AG09319 (cell line): ENCODE data around the gene EEIG1.

Source experiments
- DNase-seq: peaks from one replicate; pipeline ENCODE4 v3.0.0-alpha.2; 2010; ENCODE audit warnings: low read depth; ENCODE audit errors: extremely low read depth
- TF ChIP-seq, protein P1 (sequence below): IDR thresholded peaks from 2 replicates; pipeline ENCODE4 v1.5.1; 2011; ENCODE audit warnings: low read depth, mild to moderate bottlenecking, inconsistent platforms, low read length, moderate library complexity

Gene EEIG1

GRCh38 chr9:127968700-127969383, 11.9 kb downstream of the EEIG1 start:
- TF ChIP-seq, protein P1, sequence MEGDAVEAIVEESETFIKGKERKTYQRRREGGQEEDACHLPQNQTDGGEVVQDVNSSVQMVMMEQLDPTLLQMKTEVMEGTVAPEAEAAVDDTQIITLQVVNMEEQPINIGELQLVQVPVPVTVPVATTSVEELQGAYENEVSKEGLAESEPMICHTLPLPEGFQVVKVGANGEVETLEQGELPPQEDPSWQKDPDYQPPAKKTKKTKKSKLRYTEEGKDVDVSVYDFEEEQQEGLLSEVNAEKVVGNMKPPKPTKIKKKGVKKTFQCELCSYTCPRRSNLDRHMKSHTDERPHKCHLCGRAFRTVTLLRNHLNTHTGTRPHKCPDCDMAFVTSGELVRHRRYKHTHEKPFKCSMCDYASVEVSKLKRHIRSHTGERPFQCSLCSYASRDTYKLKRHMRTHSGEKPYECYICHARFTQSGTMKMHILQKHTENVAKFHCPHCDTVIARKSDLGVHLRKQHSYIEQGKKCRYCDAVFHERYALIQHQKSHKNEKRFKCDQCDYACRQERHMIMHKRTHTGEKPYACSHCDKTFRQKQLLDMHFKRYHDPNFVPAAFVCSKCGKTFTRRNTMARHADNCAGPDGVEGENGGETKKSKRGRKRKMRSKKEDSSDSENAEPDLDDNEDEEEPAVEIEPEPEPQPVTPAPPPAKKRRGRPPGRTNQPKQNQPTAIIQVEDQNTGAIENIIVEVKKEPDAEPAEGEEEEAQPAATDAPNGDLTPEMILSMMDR = no peak
- peak; percentile 77 for DNase-seq

DNA sequence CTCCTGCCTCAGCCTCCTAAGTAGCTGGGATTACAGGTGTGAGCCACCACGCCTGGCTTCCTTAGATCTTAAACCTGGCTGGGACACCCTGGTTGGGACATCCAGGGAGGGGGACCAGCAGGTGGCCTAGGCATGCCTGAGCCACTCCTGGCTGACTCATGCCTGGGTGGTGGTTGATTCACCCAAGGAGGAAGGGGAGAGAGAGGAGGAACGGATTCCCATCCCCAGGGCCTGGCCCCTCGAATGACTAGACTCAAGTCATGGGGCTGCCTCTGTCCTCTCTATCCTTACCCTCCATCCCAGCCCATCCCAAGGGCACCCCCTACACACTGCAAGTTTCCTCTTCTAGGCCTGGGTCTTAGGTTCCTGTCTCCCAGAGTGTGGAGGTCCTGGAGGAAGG, 12.7 kb downstream of the EEIG1 start:
- DNase-seq = no peak
- TF ChIP-seq, protein P1 = no peak

DNA sequence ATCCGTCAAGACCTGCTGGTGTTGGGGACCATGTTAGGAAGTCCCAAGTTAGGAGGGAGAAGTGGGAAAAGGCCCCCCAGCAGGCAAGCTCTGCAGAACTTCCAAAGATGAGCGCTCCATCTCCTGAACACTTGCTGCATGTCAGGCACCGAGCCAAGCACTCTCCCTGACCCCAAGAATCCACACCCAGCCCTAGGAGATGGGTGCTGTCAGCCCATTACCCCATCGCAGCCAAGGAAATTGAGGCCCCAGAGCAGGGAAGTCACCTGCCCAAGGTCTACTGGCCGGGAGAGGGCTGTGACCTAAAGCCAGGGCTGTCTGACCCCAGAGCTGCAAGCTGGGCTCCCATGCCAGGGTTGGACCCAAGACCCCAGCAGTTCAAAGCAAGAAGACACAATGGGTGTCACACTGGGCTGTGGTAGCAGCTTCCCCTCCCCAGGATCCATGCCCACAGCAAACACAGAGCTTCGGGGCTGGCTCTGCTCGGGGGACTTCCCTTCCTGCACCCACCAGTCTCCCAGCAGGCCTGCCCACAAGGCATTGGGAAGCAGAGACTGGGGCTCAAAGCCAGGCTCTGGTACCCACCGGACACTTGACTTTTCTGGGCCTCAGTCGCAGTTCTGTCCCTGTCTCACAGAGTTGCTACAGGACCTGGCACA, 13.5 kb downstream of the EEIG1 start:
- DNase-seq = no peak

DNA sequence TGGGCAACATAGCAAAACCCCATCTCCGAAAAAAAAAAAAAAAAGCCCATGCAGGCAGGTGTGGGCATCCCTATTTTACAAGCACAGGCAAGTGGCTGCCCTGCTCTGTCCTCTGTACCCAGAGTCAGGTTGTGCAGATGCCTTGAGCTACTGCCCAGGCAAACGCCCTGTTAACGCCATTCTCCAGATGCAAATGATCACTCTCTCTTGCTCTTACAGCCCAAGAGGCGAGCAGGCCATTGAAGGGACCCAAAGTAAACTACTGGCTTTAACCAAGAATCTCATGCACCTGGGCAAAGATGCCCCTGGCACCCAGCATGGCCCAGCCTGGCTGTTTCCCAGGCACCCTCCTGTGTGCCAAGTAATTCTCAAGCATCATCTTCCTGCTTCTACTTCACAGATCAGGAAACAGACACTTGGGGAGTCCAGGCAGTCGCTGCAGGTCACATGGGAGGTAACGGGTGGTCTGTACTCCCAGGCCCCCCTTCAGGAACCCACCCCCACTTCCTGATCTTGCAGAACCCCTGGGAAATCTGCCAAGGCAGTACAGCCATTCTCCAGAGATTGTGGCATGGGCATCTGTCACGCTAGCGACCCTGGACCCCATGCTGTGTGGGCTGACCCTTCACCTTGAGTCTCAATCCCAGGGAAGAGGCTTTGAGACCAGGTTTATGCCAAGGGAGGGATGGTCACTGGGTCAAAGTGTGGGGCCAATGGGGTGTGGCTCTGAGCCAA, 14.2 kb downstream of the EEIG1 start:
- no peak for DNase-seq
- TF ChIP-seq, protein P1 = no peak

More for the DNA sequence above, 13.5 kb downstream of the EEIG1 start:
- TF ChIP-seq, protein P1 = no peak

DNA sequence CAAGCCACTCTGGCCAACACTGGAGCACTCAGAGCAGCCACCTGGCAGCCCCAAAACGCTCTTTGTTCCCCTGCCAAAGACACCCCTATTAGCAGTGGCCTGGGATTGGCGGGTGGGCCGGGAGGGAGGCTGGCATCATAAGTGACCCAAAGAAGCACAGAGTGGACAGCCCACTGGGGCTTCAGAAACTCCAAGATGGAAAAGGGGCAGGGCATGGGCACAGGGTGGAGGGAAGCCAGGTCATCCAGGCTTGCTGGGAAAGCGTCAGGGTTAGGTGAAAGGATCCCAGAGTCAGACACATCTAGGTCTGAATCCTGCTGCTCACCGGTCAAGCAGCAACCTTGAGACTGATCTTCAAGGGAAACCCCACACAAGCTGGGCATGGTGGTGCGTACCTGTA, 14.8 kb downstream of the EEIG1 start:
- TF ChIP-seq, protein P1 = no peak
- DNase-seq = no peak

- DNase-seq = no peak
Measured at GRCh38 chr9:127963359-127964064, 17.3 kb downstream of the EEIG1 start.

More at GRCh38 chr9:127963359-127964064, 17.3 kb downstream of the EEIG1 start:
- TF ChIP-seq, protein P1 = no peak
